Dendritic cell treated with granulocyte-macrophage colony-stimulating factor and Interleukin-4, amounts not matched to agents 40 ng/mL and 50 ng/mL, for 4 days (primary cell): ENCODE results near the gene WIZ.
A peak's percentile ranks its signal among the peaks of the same experiment; 100 is the strongest.

Experiments used
- H3K27ac Mint-ChIP-seq: one replicate; pipeline ENCODE4 v1.8.0; 2022; ENCODE audit warnings: mild to moderate bottlenecking, mixed read lengths
- H3K27me3 Mint-ChIP-seq: one replicate; pipeline ENCODE4 v1.8.0; 2022; ENCODE audit warnings: mild to moderate bottlenecking, mixed read lengths
- H3K36me3 Mint-ChIP-seq: one replicate; pipeline ENCODE4 v1.8.0; 2022; ENCODE audit warnings: low read depth, mixed read lengths
- H3K4me1 Mint-ChIP-seq: one replicate; pipeline ENCODE4 v1.8.0; 2022; ENCODE audit warnings: low read depth, mixed read lengths
- H3K4me3 Mint-ChIP-seq: one replicate; pipeline ENCODE4 v1.8.0; 2022; ENCODE audit warnings: mild to moderate bottlenecking, moderate library complexity, mixed read lengths
- H3K9me3 Mint-ChIP-seq: one replicate; pipeline ENCODE4 v1.8.0; 2022; ENCODE audit warnings: mixed read lengths
- intact Hi-C: fragments of 100-400 bp; cut with micrococcal nuclease; formaldehyde crosslinking; loops from one replicate; pipeline ENCODE4 v1.15.0; 2022

The WIZ gene

GRCh38 chr19:15443325-15443724, 6.4 kb downstream of the WIZ start:
- Mint-ChIP-seq H3K27me3 (no peaks in the 10 kb centered on the region), H3K27ac (no peak overlapping the region), H3K4me3 (no peak overlapping the region), H3K4me1 (peaks cover under 1% of the 10 kb centered on the region), H3K9me3 (no peaks in the 10 kb centered on the region), H3K36me3 (peaks cover 6% of the 10 kb centered on the region)
- intact Hi-C loops = no loop called here

GRCh38 chr19:15442142-15442920, 7.4 kb downstream of the WIZ start:
- Mint-ChIP-seq H3K4me1 (no peaks in the 10 kb centered on the region), H3K4me3 (no peak overlapping the region), H3K9me3 (no peaks in the 10 kb centered on the region), H3K36me3 (peaks cover 6% of the 10 kb centered on the region), H3K27ac (no peak overlapping the region), H3K27me3 (no peaks in the 10 kb centered on the region)
- intact Hi-C loops = no loop called here

GRCh38 chr19:15441317-15441716, 8.4 kb downstream of the WIZ start:
- Mint-ChIP-seq H3K9me3 (no peaks in the 10 kb centered on the region), H3K4me1 (no peaks in the 10 kb centered on the region), H3K27ac (no peak overlapping the region), H3K27me3 (no peaks in the 10 kb centered on the region), H3K36me3 (peaks cover 6% of the 10 kb centered on the region), H3K4me3 (no peak overlapping the region)
- intact Hi-C loops = no loop called here

GRCh38 chr19:15439821-15440641, 9.7 kb downstream of the WIZ start:
- no peaks in the 10 kb centered on the region for H3K9me3 Mint-ChIP-seq
- no peak overlapping the region for H3K27ac Mint-ChIP-seq
- no peak overlapping the region for H3K4me3 Mint-ChIP-seq
- intact Hi-C loops = no loop called here
- H3K36me3 Mint-ChIP-seq = peaks cover 6% of the 10 kb centered on the region
- no peaks in the 10 kb centered on the region for H3K4me1 Mint-ChIP-seq
- no peaks in the 10 kb centered on the region for H3K27me3 Mint-ChIP-seq

- peaks cover 6% of the 10 kb centered on the region for H3K36me3 Mint-ChIP-seq
- intact Hi-C loops = no loop called here
- H3K9me3 Mint-ChIP-seq = no peaks in the 10 kb centered on the region
- no peak overlapping the region for H3K27ac Mint-ChIP-seq
- H3K27me3 Mint-ChIP-seq = no peaks in the 10 kb centered on the region
- no peaks in the 10 kb centered on the region for H3K4me1 Mint-ChIP-seq
- no peak overlapping the region for H3K4me3 Mint-ChIP-seq
Observed at GRCh38 chr19:15439078-15439799, 10.5 kb downstream of the WIZ start.

GRCh38 chr19:15438577-15438976, 11.2 kb downstream of the WIZ start:
- Mint-ChIP-seq H3K9me3 (no peaks in the 10 kb centered on the region), H3K27me3 (no peaks in the 10 kb centered on the region), H3K27ac (no peak overlapping the region), H3K4me1 (peaks cover 2% of the 10 kb centered on the region), H3K4me3 (no peak overlapping the region), H3K36me3 (peaks cover 6% of the 10 kb centered on the region)
- intact Hi-C loops = no loop called here

GRCh38 chr19:15438124-15438496, 11.6 kb downstream of the WIZ start:
- no peaks in the 10 kb centered on the region for H3K9me3 Mint-ChIP-seq
- peaks cover 6% of the 10 kb centered on the region for H3K4me1 Mint-ChIP-seq
- no peak overlapping the region for H3K27ac Mint-ChIP-seq
- no peaks in the 10 kb centered on the region for H3K27me3 Mint-ChIP-seq
- H3K36me3 Mint-ChIP-seq = peaks cover 9% of the 10 kb centered on the region
- H3K4me3 Mint-ChIP-seq = no peak overlapping the region
- intact Hi-C loops = no loop called here

- intact Hi-C loops = no loop called here
- H3K4me1 Mint-ChIP-seq = peaks cover 10% of the 10 kb centered on the region
- H3K4me3 Mint-ChIP-seq = no peak overlapping the region
- no peaks in the 10 kb centered on the region for H3K9me3 Mint-ChIP-seq
- H3K36me3 Mint-ChIP-seq = peaks cover 13% of the 10 kb centered on the region
- H3K27me3 Mint-ChIP-seq = no peaks in the 10 kb centered on the region
- no peak overlapping the region for H3K27ac Mint-ChIP-seq
Observed at GRCh38 chr19:15437355-15438123, 12.2 kb downstream of the WIZ start.

- no peaks in the 10 kb centered on the region for H3K27me3 Mint-ChIP-seq
- H3K36me3 Mint-ChIP-seq = peaks cover 19% of the 10 kb centered on the region
- H3K4me1 Mint-ChIP-seq = peaks cover 13% of the 10 kb centered on the region
- intact Hi-C loops = no loop called here
- H3K9me3 Mint-ChIP-seq = no peaks in the 10 kb centered on the region
- H3K27ac Mint-ChIP-seq = no peak overlapping the region
- H3K4me3 Mint-ChIP-seq = no peak overlapping the region
Observed at GRCh38 chr19:15436826-15437110, 13.0 kb downstream of the WIZ start.

- Mint-ChIP-seq H3K36me3 (peaks cover 24% of the 10 kb centered on the region), H3K9me3 (no peaks in the 10 kb centered on the region), H3K4me3 (no peak overlapping the region), H3K4me1 (peaks cover 19% of the 10 kb centered on the region), H3K27me3 (no peaks in the 10 kb centered on the region), H3K27ac (no peak overlapping the region)
- intact Hi-C loops = no loop called here
Observed at GRCh38 chr19:15436012-15436825, 13.5 kb downstream of the WIZ start.

- peaks cover 38% of the 10 kb centered on the region for H3K36me3 Mint-ChIP-seq
- intact Hi-C loops = loop anchor here (2.0 kb wide), 1 partner anchor 15 kb away; the partner anchor contains the start of gene AKAP8L
- peaks cover 32% of the 10 kb centered on the region for H3K4me1 Mint-ChIP-seq
- H3K9me3 Mint-ChIP-seq = no peaks in the 10 kb centered on the region
- peak overlapping the region; percentile 92 for H3K27ac Mint-ChIP-seq
- no peaks in the 10 kb centered on the region for H3K27me3 Mint-ChIP-seq
- H3K4me3 Mint-ChIP-seq = peak overlapping the region; percentile 86
Observed at GRCh38 chr19:15433519-15434069, 16.2 kb downstream of the WIZ start.

GRCh38 chr19:15432629-15433518, 16.9 kb downstream of the WIZ start:
- Mint-ChIP-seq H3K27ac (peak overlapping the region; percentile 92), H3K4me3 (peak overlapping the region; percentile 86), H3K27me3 (no peaks in the 10 kb centered on the region), H3K4me1 (peaks cover 32% of the 10 kb centered on the region), H3K36me3 (peaks cover 46% of the 10 kb centered on the region), H3K9me3 (no peaks in the 10 kb centered on the region)
- intact Hi-C loops = loop anchor here (1.0 to 2.0 kb wide), 2 partner anchors 14 to 17 kb away; partner anchors contain the start of gene AKAP8L
